ENCODE measurements around the gene BRD4. TPM values are rescaled to one million over a fixed set of nuclear protein-coding genes. Genes with fewer than 3 reads are reported as not detected.

The BRD4 gene
- total RNA-seq, 1 donor from 2014 or later, result 153 TPM

DNA sequence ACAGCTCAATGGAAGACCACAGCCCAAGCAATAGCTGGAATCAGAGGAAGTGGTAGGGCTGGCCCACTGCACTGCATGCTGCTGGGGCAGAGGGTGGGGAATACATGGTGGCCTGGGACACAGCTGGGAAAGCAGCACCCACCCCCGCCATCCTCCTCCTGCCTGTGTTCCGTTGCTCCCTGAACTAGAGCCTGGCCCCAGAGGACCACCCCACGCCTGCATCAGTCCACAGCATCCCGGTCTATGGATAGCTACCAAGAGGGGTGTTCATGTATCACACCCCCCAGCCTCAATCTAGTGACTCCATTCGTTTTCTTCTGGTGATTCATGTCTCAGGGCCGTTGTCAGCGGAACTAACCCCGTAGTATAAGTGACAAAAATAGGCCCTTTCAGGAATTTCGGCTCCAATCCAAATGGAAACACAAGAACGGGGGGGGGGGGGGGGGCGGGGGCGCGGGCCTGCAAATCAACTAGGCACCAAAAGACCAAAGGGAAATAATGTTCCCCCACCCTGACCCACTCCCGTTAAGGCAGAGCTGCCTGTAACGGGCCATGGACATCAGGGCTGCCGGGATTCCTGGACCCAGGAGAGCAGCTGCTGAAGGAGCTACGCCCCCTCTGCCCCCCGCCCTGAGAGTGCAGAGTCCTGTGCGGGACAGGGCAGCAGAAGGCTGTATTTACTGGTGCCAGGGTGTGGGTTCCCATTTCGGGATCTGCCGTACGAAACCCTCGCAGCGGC, 81.2 kb downstream of the BRD4 start:
- Mint-ChIP-seq H3K4me3 (no peak overlapping the region), H3K36me3 (peaks cover 12% of the 10 kb centered on the region), H3K27ac (peak overlapping the region; percentile 92), H3K4me1 (peaks cover 32% of the 10 kb centered on the region), H3K27me3 (ENCODE audit: low read depth) (no peaks in the 10 kb centered on the region), H3K9me3 (no peaks in the 10 kb centered on the region)
- no peak for DNase-seq (ENCODE audit: low spot score in 2 of 2, unreplicated experiment in 2 of 2)
- no peak for TF ChIP-seq CTCF (IDR thresholded peaks at IDR 0.05; ENCODE audit: unreplicated experiment)

GRCh38 chr19:15250640-15250993, 81.7 kb downstream of the BRD4 start:
- no peak for TF ChIP-seq CTCF (IDR thresholded peaks at IDR 0.05; ENCODE audit: unreplicated experiment)
- H3K9me3 Mint-ChIP-seq, result no peaks in the 10 kb centered on the region
- H3K4me3 Mint-ChIP-seq, result no peak overlapping the region

DNA sequence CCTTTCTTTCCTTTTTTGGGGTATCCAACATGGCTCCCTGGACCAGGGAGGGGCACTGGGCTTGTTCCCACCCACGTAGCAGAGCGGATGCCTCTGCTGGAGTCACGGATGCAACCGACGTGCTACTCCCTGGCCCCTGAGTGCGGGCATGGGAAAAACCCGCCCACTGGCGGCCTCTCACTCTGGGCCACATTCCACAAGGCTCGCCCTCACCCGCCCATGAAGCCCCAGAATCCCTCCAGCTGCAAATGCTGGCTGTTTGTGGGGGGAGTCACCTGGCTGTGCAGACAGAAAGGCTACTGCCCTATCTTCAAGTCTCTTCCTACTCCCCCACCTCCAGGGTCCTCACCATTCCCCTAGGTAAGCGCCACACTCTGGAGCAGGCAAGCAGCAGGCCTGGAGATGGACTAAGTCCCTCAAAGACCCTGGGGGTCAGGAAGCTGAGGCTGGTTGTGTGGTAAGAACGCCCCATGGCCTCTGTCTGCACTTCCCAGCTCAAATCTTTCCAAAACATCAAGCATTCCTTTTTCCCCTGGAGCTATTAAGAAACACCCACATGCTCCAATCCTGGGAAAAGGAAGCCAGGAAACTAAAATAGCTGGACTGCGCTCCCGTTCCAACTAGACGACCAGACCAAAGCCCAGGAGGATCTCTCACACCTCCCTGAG, 82.2 kb downstream of the BRD4 start:
- peak overlapping the region; percentile 91 for H3K27ac Mint-ChIP-seq
- no peaks in the 10 kb centered on the region for H3K27me3 Mint-ChIP-seq (ENCODE audit: low read depth)
- no peak for TF ChIP-seq CTCF (IDR thresholded peaks at IDR 0.05; ENCODE audit: unreplicated experiment)
- H3K4me1 Mint-ChIP-seq, result peaks cover 32% of the 10 kb centered on the region
- H3K36me3 Mint-ChIP-seq, result peaks cover 4% of the 10 kb centered on the region
- H3K9me3 Mint-ChIP-seq, result no peaks in the 10 kb centered on the region
- H3K4me3 Mint-ChIP-seq, result no peak overlapping the region
- DNase-seq (ENCODE audit: low spot score in 2 of 2, unreplicated experiment in 2 of 2), result no peak

More at GRCh38 chr19:15250640-15250993, 81.7 kb downstream of the BRD4 start:
- H3K27ac Mint-ChIP-seq, result peak overlapping the region; percentile 91
- no peaks in the 10 kb centered on the region for H3K27me3 Mint-ChIP-seq (ENCODE audit: low read depth)
- peaks cover 32% of the 10 kb centered on the region for H3K4me1 Mint-ChIP-seq
- no peak for DNase-seq (ENCODE audit: low spot score in 2 of 2, unreplicated experiment in 2 of 2)
- H3K36me3 Mint-ChIP-seq, result peaks cover 8% of the 10 kb centered on the region

GRCh38 chr19:15249528-15249874, 82.8 kb downstream of the BRD4 start:
- Mint-ChIP-seq H3K36me3 (peaks cover 7% of the 10 kb centered on the region), H3K4me1 (peaks cover 32% of the 10 kb centered on the region), H3K27ac (peak overlapping the region; percentile 91), H3K9me3 (no peaks in the 10 kb centered on the region), H3K27me3 (ENCODE audit: low read depth) (no peaks in the 10 kb centered on the region), H3K4me3 (no peak overlapping the region)
- DNase-seq (ENCODE audit: low spot score in 2 of 2, unreplicated experiment in 2 of 2), result no peak
- TF ChIP-seq CTCF (IDR thresholded peaks at IDR 0.05; ENCODE audit: unreplicated experiment), result no peak

GRCh38 chr19:15248648-15249527, 83.5 kb downstream of the BRD4 start:
- TF ChIP-seq CTCF (IDR thresholded peaks at IDR 0.05; ENCODE audit: unreplicated experiment), result no peak
- Mint-ChIP-seq H3K27ac (peak overlapping the region; percentile 90), H3K4me1 (peaks cover 32% of the 10 kb centered on the region), H3K9me3 (no peaks in the 10 kb centered on the region), H3K4me3 (no peak overlapping the region), H3K27me3 (ENCODE audit: low read depth) (no peaks in the 10 kb centered on the region), H3K36me3 (peaks cover 6% of the 10 kb centered on the region)
- DNase-seq (ENCODE audit: low spot score in 2 of 2, unreplicated experiment in 2 of 2), result no peak
